H9 (cell line): ENCODE data around the gene MOCS3. TPM values are rescaled to one million over a fixed set of nuclear protein-coding genes. Genes with fewer than 3 reads are reported as not detected.

Source experiments
- DNase-seq: peaks from one replicate; pipeline ENCODE4 v3.0.0-alpha.2; 2017
- H2AFZ ChIP-seq: one replicate; pipeline ENCODE4 v1.6.1; 2013; ENCODE audit warnings: mild to moderate bottlenecking, low read length, control low read depth, moderate library complexity
- H2AK5ac ChIP-seq: 2 replicates; pipeline ENCODE4 v1.6.1; 2013; ENCODE audit warnings: low read length, control low read depth, mixed read lengths; ENCODE audit not compliant: insufficient read length
- H2BK120ac ChIP-seq: one replicate; pipeline ENCODE4 v1.6.1; 2013; ENCODE audit warnings: low read depth, mild to moderate bottlenecking, low read length, control low read depth, inconsistent platforms; ENCODE audit not compliant: poor library complexity, severe bottlenecking
- H2BK12ac ChIP-seq: 2 replicates; pipeline ENCODE4 v1.6.1; 2013; ENCODE audit warnings: low read length, control low read depth, mixed read lengths, low read depth; ENCODE audit not compliant: insufficient read length
- H2BK15ac ChIP-seq: 2 replicates; pipeline ENCODE4 v1.6.1; 2013; ENCODE audit warnings: low read depth, low read length, control low read depth
- H2BK20ac ChIP-seq: one replicate; pipeline ENCODE4 v1.6.1; 2013; ENCODE audit warnings: low read depth, mild to moderate bottlenecking, low read length, control low read depth, inconsistent platforms; ENCODE audit not compliant: poor library complexity, severe bottlenecking
- H2BK5ac ChIP-seq: 2 replicates; pipeline ENCODE4 v1.6.1; 2013; ENCODE audit warnings: low read length, control low read depth, mixed read lengths; ENCODE audit not compliant: insufficient read length
- H3K14ac ChIP-seq: 2 replicates; pipeline ENCODE4 v1.6.1; 2013; ENCODE audit warnings: low read length, control low read depth; ENCODE audit not compliant: insufficient read depth
- H3K18ac ChIP-seq: 2 replicates; pipeline ENCODE4 v1.6.1; 2013; ENCODE audit warnings: low read depth, mild to moderate bottlenecking, mixed read lengths, low read length, control low read depth; ENCODE audit not compliant: insufficient read length
- H3K23ac ChIP-seq: 2 replicates; pipeline ENCODE4 v1.6.1; 2013; ENCODE audit warnings: low read length, control low read depth, mixed read lengths, low read depth; ENCODE audit not compliant: insufficient read length
- H3K23me2 ChIP-seq: 2 replicates; pipeline ENCODE4 v1.6.1; 2013; ENCODE audit warnings: low read depth, mild to moderate bottlenecking, mixed read lengths, low read length, control low read depth; ENCODE audit not compliant: insufficient read length, poor library complexity, severe bottlenecking
- H3K27ac ChIP-seq: 2 replicates; pipeline ENCODE4 v1.5.1; 2013; ENCODE audit warnings: low read length, control low read depth, mixed read lengths, low read depth; ENCODE audit not compliant: insufficient read length
- H3K27me3 ChIP-seq: 2 replicates; pipeline ENCODE4 v1.6.1; 2013; ENCODE audit warnings: low read length, control low read depth, inconsistent platforms; ENCODE audit not compliant: insufficient read depth
- H3K4ac ChIP-seq: 2 replicates; pipeline ENCODE4 v1.6.1; 2013; ENCODE audit warnings: low read depth, mild to moderate bottlenecking, control low read depth, inconsistent platforms, low read length, moderate library complexity
- H3K4me1 ChIP-seq: 2 replicates; pipeline ENCODE4 v1.6.1; 2013; ENCODE audit warnings: low read length, control low read depth, inconsistent platforms; ENCODE audit not compliant: insufficient read depth
- H3K4me2 ChIP-seq: 2 replicates; pipeline ENCODE4 v1.6.1; 2013; ENCODE audit warnings: low read length, control low read depth, mixed read lengths; ENCODE audit not compliant: insufficient read length, insufficient read depth
- H3K56ac ChIP-seq: 2 replicates; pipeline ENCODE4 v1.6.1; 2013; ENCODE audit warnings: low read depth, mild to moderate bottlenecking, mixed read lengths, low read length, control low read depth; ENCODE audit not compliant: insufficient read length
- H3K79me1 ChIP-seq: 2 replicates; pipeline ENCODE4 v1.6.1; 2013; ENCODE audit warnings: low read depth, mild to moderate bottlenecking, moderate library complexity, low read length, control low read depth, inconsistent platforms; ENCODE audit not compliant: insufficient read depth, poor library complexity, severe bottlenecking
- H3K79me2 ChIP-seq: 2 replicates; pipeline ENCODE4 v1.6.1; 2013; ENCODE audit warnings: low read length, control low read depth, inconsistent platforms; ENCODE audit not compliant: insufficient read depth
- H3K9ac ChIP-seq: 2 replicates; pipeline ENCODE4 v1.6.1; 2013; ENCODE audit warnings: low read length, control low read depth, mixed read lengths; ENCODE audit not compliant: insufficient read length; ENCODE audit errors: extremely low read depth
- H3K9me3 ChIP-seq: one replicate; pipeline ENCODE4 v1.6.1; 2013; ENCODE audit warnings: low read depth, low read length, inconsistent platforms; ENCODE audit not compliant: control insufficient read depth
- H3T11ph ChIP-seq: one replicate; pipeline ENCODE4 v1.6.1; 2013; ENCODE audit warnings: mild to moderate bottlenecking, low read length, control low read depth, inconsistent platforms
- H4K20me1 ChIP-seq: one replicate; pipeline ENCODE4 v1.6.1; 2013; ENCODE audit not compliant: control insufficient read depth, insufficient read length, insufficient read depth
- H4K5ac ChIP-seq: 2 replicates; pipeline ENCODE4 v1.6.1; 2013; ENCODE audit warnings: low read depth, mild to moderate bottlenecking, mixed read lengths, low read length, control low read depth; ENCODE audit not compliant: insufficient read length
- H4K8ac ChIP-seq: replicated peaks from 2 replicates; pipeline ENCODE4 v1.6.1; 2013; ENCODE audit warnings: low read length, control low read depth, mixed read lengths, low read depth; ENCODE audit not compliant: insufficient read length
- H4K91ac ChIP-seq: 2 replicates; pipeline ENCODE4 v1.6.1; 2013; ENCODE audit warnings: low read depth, mild to moderate bottlenecking, moderate library complexity, mixed read lengths, low read length, control low read depth; ENCODE audit not compliant: insufficient read length
- H3K27ac Mint-ChIP-seq, 3 experiments: 2 replicates in 2 of 3; 3 replicates in 1 of 3; pipeline ENCODE4 v1.8.0; 2020 to 2021; ENCODE audit warnings: mixed read lengths in 3 of 3, mild to moderate bottlenecking in 1 of 3, moderate library complexity in 1 of 3
- H3K27me3 Mint-ChIP-seq: 2 replicates; pipeline ENCODE4 v1.8.0; 2021; ENCODE audit warnings: low read depth, mild to moderate bottlenecking, moderate library complexity, mixed read lengths
- H3K36me3 Mint-ChIP-seq, 3 experiments: 2 replicates in 2 of 3; 3 replicates in 1 of 3; pipeline ENCODE4 v1.8.0; 2020 to 2021; ENCODE audit warnings: low read depth in 3 of 3, mixed read lengths in 3 of 3; ENCODE audit not compliant: insufficient read depth in 1 of 3
- H3K4me1 Mint-ChIP-seq, 2 experiments: 2 replicates each; pipeline ENCODE4 v1.8.0; 2020; ENCODE audit warnings: mixed read lengths in 2 of 2
- H3K4me3 Mint-ChIP-seq, 2 experiments: 2 replicates in 1 of 2; 3 replicates in 1 of 2; pipeline ENCODE4 v1.8.0; 2020 to 2021; ENCODE audit warnings: mild to moderate bottlenecking in 2 of 2, mixed read lengths in 2 of 2, moderate library complexity in 1 of 2
- H3K9me3 Mint-ChIP-seq, 2 experiments: 2 replicates in 1 of 2; 3 replicates in 1 of 2; pipeline ENCODE4 v1.8.0; 2020; ENCODE audit warnings: mild to moderate bottlenecking in 2 of 2, mixed read lengths in 2 of 2, moderate library complexity in 1 of 2
- CTCF ChIP-seq: fragments of 200-600 bp; sonication (generic); conservative IDR thresholded peaks from 3 replicates; pipeline ENCODE4 v1.8.0; 2021; ENCODE audit warnings: antibody characterized with exemption, mild to moderate bottlenecking
- WGBS: extraction: QIAGEN DNeasy Blood & Tissue Kit; methylation state at CpG from one replicate; pipeline ENCODE4 v1.1.7; 2013; ENCODE audit warnings: missing lambda C conversion rate, low lambda C conversion rate, mixed read lengths; ENCODE audit not compliant: insufficient read length; ENCODE audit errors: extremely low coverage; 5-methylcytosine and 5-hydroxymethylcytosine counted together
- total RNA-seq: library from RNA; stranded (reverse); gene quantifications from 2 replicates; pipeline ENCODE4 v1.2.1, GENCODE V29; 2021

Gene MOCS3
- total RNA-seq, 1 experiment from 2014 or later: 9.0 TPM

DNA sequence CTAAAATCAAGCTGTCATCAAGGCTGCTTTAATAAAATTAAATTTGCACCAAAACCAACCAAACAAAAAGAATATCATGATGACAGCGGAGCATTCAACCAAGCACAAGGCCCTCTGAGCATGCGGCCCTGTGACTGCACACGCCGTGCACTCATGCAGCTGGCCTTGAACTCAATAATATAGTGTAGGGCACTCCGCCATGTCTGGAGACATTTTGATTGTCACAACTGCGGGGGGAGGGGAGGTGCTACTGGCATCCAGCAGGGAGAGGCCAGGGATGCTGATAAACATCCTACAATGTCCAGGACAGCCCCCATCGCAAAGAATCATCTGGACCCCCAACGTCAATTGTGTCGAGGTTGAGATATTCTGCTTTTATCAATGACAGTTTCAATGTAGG lies 9.7 kb downstream of the MOCS3 start:
- no peak overlapping the region for H3K9ac ChIP-seq
- H3K27ac ChIP-seq: no peak overlapping the region
- peaks cover 0 to 12% of the 10 kb centered on the region in 2 experiments; a peak in 1 of 4 replicates for H3K4me1 Mint-ChIP-seq
- no peak overlapping the region for H3K23ac ChIP-seq
- no peak for TF ChIP-seq CTCF
- no peak overlapping the region for H2AFZ ChIP-seq
- no peak overlapping the region for H3K4me3 Mint-ChIP-seq
- H3K18ac ChIP-seq: no peak overlapping the region
- no peak overlapping the region for H3K14ac ChIP-seq
- no peak overlapping the region for H3K56ac ChIP-seq
- H3K23me2 ChIP-seq: no peaks in the 10 kb centered on the region
- H3T11ph ChIP-seq: no peak overlapping the region
- no peaks in the 10 kb centered on the region for H3K9me3 ChIP-seq
- H3K36me3 Mint-ChIP-seq: no peaks in the 10 kb centered on the region
- no peak overlapping the region for H2AK5ac ChIP-seq
- no peak overlapping the region for H3K4ac ChIP-seq
- H3K79me2 ChIP-seq: no peaks in the 10 kb centered on the region
- H4K5ac ChIP-seq: no peak overlapping the region
- H4K20me1 ChIP-seq: no peaks in the 10 kb centered on the region
- H2BK15ac ChIP-seq: no peak overlapping the region
- peaks cover 11% of the 10 kb centered on the region for H3K27me3 Mint-ChIP-seq
- DNase-seq: no peak
- H3K4me1 ChIP-seq: no peaks in the 10 kb centered on the region
- no peaks in the 10 kb centered on the region for H3K27me3 ChIP-seq
- no peak overlapping the region for H3K4me2 ChIP-seq
- H2BK120ac ChIP-seq: no peak overlapping the region
- no CpG with 5 or more reads among the region's 9 CpGs for WGBS
- H2BK20ac ChIP-seq: no peak overlapping the region
- no peaks in the 10 kb centered on the region for H3K79me1 ChIP-seq
- no peak overlapping the region for H2BK5ac ChIP-seq
- no peak overlapping the region for H4K8ac ChIP-seq
- H3K9me3 Mint-ChIP-seq: no peaks in the 10 kb centered on the region
- no peak overlapping the region for H2BK12ac ChIP-seq
- no peak overlapping the region for H4K91ac ChIP-seq
- H3K27ac Mint-ChIP-seq: no peak overlapping the region
